Motor neuron (in vitro differentiated cells): ENCODE data around the gene SEC61B. TPM values are rescaled to one million over a fixed set of nuclear protein-coding genes. Genes with fewer than 3 reads are reported as not detected.
"Not testable (repeated sequence)": the region's sequence is repeated elsewhere in the genome, so short reads cannot be mapped to it uniquely, and the experiment has no call there.

Source experiments
- ATAC-seq, 8 experiments: fragments of 200-7000 bp; cut with Tn5 transposase; replicated peaks in 6 of 8; 2 replicates each; pipeline ENCODE4 v1.8.0; 2021; ENCODE audit warnings: mild to moderate bottlenecking in 8 of 8, moderate library complexity in 8 of 8
- H3K27ac ChIP-seq, 2 donors: fragments of 250-450 bp; sonication (Bioruptor Pico); 2 replicates each; pipeline ENCODE4 v1.9.0; 2021; ENCODE audit warnings: antibody characterized with exemption in 2 of 2, mild to moderate bottlenecking in 2 of 2, moderate library complexity in 1 of 2
- H3K4me1 ChIP-seq, 2 donors: fragments of 250-450 bp; sonication (Bioruptor Pico); replicated peaks in 1 of 2; 2 replicates each; pipeline ENCODE4 v1.6.1; 2021; ENCODE audit warnings: antibody characterized with exemption in 2 of 2, mild to moderate bottlenecking in 2 of 2, moderate library complexity in 1 of 2
- H3K4me3 ChIP-seq, 5 donors: fragments of 250-450 bp; sonication (Bioruptor Pico); 2 replicates each; pipeline ENCODE4 v1.9.0; 2021; ENCODE audit warnings: antibody characterized with exemption in 5 of 5, mild to moderate bottlenecking in 5 of 5, moderate library complexity in 4 of 5
- WGBS, 10 experiments: fragments of 450-650 bp; shearing (Covaris generic); methylation state at CpG; one replicate each; pipeline ENCODE4 v1.0.0; 2022; 5-methylcytosine and 5-hydroxymethylcytosine counted together
- in situ Hi-C, 9 experiments: fragments of 400-800 bp; cut with MboI; loops; one replicate each; pipeline ENCODE4 v1.15.0; 2021; ENCODE audit warnings: low sequenced_read_pairs in 9 of 9, low pct_unique_long_range_greater_than_20kb in 2 of 9; ENCODE audit not compliant: unreplicated experiment in 9 of 9
- total RNA-seq, 8 experiments: library from RNA; unstranded; fragments of 300-600 nt; gene quantifications; 2 replicates each; pipeline versions ENCODE4 v1.2.3 to v1.2.4, GENCODE V29; 2022

The SEC61B gene
- total RNA-seq, 8 experiments from 2014 or later, result 194 to 412 (median 285) TPM

- H3K4me3 ChIP-seq, result no peak overlapping the region
- no peak overlapping the region for H3K27ac ChIP-seq
- WGBS, 10 experiments, result 33 to 100% (median 97%) methylated on average over 1 to 5 of the region's 5 CpGs; no CpG with 5 or more reads in 2 of the 10 experiments
- H3K4me1 ChIP-seq, result peaks cover 11 to 12% of the 10 kb centered on the region in 2 donors
- in situ Hi-C loops, result no loop called here
- ATAC-seq, result no peak
Observed at GRCh38 chr9:99226054-99226453, 4.0 kb downstream of the SEC61B start.

DNA sequence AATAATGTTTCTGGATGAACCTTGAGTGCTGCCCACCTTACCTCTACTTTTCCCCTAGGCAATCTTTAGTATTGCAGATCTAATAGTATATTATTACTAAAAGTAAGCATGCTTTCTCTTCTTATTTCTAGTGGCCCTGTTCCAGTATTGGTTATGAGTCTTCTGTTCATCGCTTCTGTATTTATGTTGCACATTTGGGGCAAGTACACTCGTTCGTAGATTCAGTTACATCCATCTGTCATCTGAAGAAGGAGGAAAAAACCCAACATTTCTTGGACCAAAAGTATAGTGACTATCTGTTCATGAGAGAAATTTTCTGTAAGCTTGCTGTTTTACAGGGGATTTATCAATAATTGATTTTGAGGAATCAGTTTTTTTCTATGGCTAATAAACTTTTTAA is 8.1 kb downstream of the SEC61B start:
- in situ Hi-C loops, result no loop called here
- no peak overlapping the region for H3K27ac ChIP-seq
- H3K4me1 ChIP-seq, result no peaks in the 10 kb centered on the region
- WGBS, 10 experiments, result 80 to 100% (median 96%) methylated on average over 1 to 3 of the region's 3 CpGs
- no peak overlapping the region for H3K4me3 ChIP-seq
- no peak for ATAC-seq

- Histone ChIP-seq H3K27ac (no peak overlapping the region), H3K4me3 (no peak overlapping the region), H3K4me1 (no peaks in the 10 kb centered on the region)
- ATAC-seq, result peak in 3 of 8 experiments; percentile 23 to 46 (median 28)
- in situ Hi-C loops, result no loop called here
- 46 to 100% (median 90%) methylated on average over 1 to 2 of the region's 2 CpGs; no CpG with 5 or more reads in 1 of the 10 experiments for WGBS, 10 experiments
Observed at GRCh38 chr9:99231711-99232110, 9.6 kb downstream of the SEC61B start.

DNA sequence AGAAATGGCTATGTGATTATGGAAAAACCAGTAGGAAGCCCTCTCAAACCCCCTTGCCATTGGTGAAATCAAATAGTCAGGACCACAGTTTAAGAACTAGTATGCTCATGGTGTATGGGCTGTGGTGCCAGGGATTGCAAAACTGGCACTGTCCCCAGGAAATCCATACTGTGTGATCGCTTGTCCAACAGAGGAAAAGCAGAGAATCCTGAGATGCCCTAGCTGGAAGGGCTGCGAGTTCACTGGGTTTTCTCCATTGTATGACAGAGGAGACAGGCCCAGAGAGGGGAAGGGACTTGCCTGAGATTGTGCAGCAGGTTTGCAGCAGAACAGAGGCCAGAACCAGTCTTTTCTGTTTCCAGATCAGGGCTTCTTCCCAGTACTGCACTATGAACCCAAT is 12.5 kb downstream of the SEC61B start:
- H3K27ac ChIP-seq, result no peak overlapping the region
- ATAC-seq, result no peak
- no peaks in the 10 kb centered on the region for H3K4me1 ChIP-seq
- in situ Hi-C loops, result no loop called here
- H3K4me3 ChIP-seq, result no peak overlapping the region
- WGBS, 10 experiments, result 63 to 100% (median 100%) methylated on average over 1 to 2 of the region's 2 CpGs; no CpG with 5 or more reads in 5 of the 10 experiments

- no peak overlapping the region for H3K4me3 ChIP-seq
- in situ Hi-C loops, result no loop called here
- H3K4me1 ChIP-seq, result no peaks in the 10 kb centered on the region
- H3K27ac ChIP-seq, result no peak overlapping the region
- ATAC-seq, result no peak
Observed at GRCh38 chr9:99235069-99235468, 13.0 kb downstream of the SEC61B start.

GRCh38 chr9:99235926-99236634 is 14.0 kb downstream of the SEC61B start:
- in situ Hi-C loops, result no loop called here

GRCh38 chr9:99237356-99237755 is 15.3 kb downstream of the SEC61B start:
- in situ Hi-C loops, result no loop called here

More at GRCh38 chr9:99235926-99236634, 14.0 kb downstream of the SEC61B start:
- H3K4me1 ChIP-seq, result no peaks in the 10 kb centered on the region
- 73 to 100% (median 91%) methylated on average over 1 to 7 of the region's 7 CpGs for WGBS, 10 experiments
- H3K27ac ChIP-seq, result no peak overlapping the region
- no peak overlapping the region for H3K4me3 ChIP-seq
- no peak for ATAC-seq

DNA sequence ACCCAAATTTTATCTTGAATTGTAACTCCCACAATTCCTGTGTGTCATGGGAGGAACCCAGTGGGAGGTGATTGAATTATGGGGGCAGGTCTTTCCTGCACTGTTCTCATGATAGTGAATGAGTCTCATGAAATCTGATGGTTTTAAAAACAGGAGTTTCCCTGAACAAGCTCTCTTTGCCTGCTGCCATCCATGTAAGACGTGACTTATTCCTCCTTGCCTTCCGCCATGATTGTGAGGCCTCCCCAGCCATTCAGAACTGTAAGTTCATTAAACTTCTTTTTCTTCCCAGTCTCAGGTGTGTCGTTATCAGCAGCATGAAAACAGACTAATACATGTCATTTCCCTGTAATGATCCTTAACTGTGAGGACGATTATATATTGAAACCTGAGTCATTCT is 15.8 kb downstream of the SEC61B start:
- in situ Hi-C loops, ATAC-seq, H3K27ac ChIP-seq, H3K4me3 ChIP-seq, H3K4me1 ChIP-seq: not testable (repeated sequence)
- WGBS, 10 experiments, result 69 to 100% (median 93%) methylated on average over 1 to 4 of the region's 4 CpGs

More at GRCh38 chr9:99237356-99237755, 15.3 kb downstream of the SEC61B start:
- no peak for ATAC-seq
- H3K4me3 ChIP-seq, result no peak overlapping the region
- H3K4me1 ChIP-seq, result no peaks in the 10 kb centered on the region
- no peak overlapping the region for H3K27ac ChIP-seq

GRCh38 chr9:99238331-99238730 is 16.2 kb downstream of the SEC61B start:
- H3K4me3 ChIP-seq, result no peak overlapping the region
- no peak overlapping the region for H3K27ac ChIP-seq
- no peak for ATAC-seq
- in situ Hi-C loops, result no loop called here
- no peaks in the 10 kb centered on the region for H3K4me1 ChIP-seq

DNA sequence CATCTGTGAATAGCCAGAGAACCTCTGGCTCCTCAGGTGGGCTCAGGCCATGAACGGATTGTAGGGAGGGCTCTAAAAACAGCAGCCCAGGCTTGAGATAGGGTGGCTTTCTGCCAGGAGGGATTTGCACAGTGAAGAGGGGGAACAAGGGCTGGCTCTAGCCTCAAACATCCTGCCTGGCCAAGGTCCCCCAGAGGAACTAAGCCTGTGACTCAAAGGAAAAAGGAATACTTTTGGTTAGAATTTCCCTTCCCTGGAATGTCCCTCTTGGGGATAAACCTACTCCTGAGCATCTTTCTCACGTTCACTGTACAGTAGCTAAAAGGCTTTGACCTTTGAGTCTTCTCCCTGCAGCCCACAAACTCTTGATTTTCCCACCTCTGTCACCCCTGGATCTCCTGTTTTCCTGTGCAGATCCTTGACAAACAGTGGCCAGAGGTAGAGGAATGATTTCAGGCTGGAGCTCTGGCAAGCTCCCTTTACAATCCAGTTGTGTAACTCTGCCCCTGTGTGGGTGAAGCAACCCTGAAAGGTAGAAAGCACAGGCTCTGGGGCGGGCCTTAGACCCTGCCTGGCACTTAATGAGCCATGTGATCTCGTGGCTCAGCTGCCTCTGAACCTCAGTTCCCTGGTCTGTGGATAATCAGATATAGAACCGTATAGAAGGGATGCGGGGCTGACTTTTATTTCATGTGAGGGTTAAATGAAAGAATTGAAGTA is 17.4 kb downstream of the SEC61B start:
- in situ Hi-C loops, result no loop called here
- no peaks in the 10 kb centered on the region for H3K4me1 ChIP-seq
- H3K4me3 ChIP-seq, result no peak overlapping the region
- H3K27ac ChIP-seq, result no peak overlapping the region
- WGBS, 10 experiments, result 20 to 95% (median 74%) methylated on average over 1 to 4 of the region's 6 CpGs; no CpG with 5 or more reads in 3 of the 10 experiments
- ATAC-seq, result no peak

GRCh38 chr9:99241106-99241505 is 19.0 kb downstream of the SEC61B start:
- 68 to 92% (median 82%) methylated on average over 1 to 7 of the region's 7 CpGs for WGBS, 10 experiments
- in situ Hi-C loops, result no loop called here
- no peak overlapping the region for H3K27ac ChIP-seq
- no peak for ATAC-seq
- no peak overlapping the region for H3K4me3 ChIP-seq
- H3K4me1 ChIP-seq, result no peaks in the 10 kb centered on the region

- no peak overlapping the region for H3K27ac ChIP-seq
- no peak for ATAC-seq
- no peak overlapping the region for H3K4me3 ChIP-seq
- WGBS, 10 experiments, result 73 to 91% (median 77%) methylated on average over 1 to 3 of the region's 3 CpGs
- H3K4me1 ChIP-seq, result no peaks in the 10 kb centered on the region
- in situ Hi-C loops, result no loop called here
Observed at GRCh38 chr9:99244344-99245260, 22.5 kb downstream of the SEC61B start.

- Histone ChIP-seq H3K4me1 (no peaks in the 10 kb centered on the region), H3K27ac (no peak overlapping the region), H3K4me3 (no peak overlapping the region)
- ATAC-seq, result no peak
- in situ Hi-C loops, result loop anchor here in 1 of 9 experiments (25.0 kb wide), 1 partner anchor 563 kb away; the partner anchor contains the start of gene NR4A3
Observed at GRCh38 chr9:99249619-99250018, 27.5 kb downstream of the SEC61B start.
